GM18907 (cell line): ENCODE data around the gene UBAP1.
"Not testable (repeated sequence)": the region's sequence is repeated elsewhere in the genome, so short reads cannot be mapped to it uniquely, and the experiment has no call there.

Experiments
- ATAC-seq: cut with Tn5 transposase; IDR thresholded peaks from one replicate; pipeline ENCODE4 v1.9.1; 2021; ENCODE audit warnings: mild to moderate bottlenecking, moderate library complexity; ENCODE audit not compliant: unreplicated experiment

The UBAP1 gene

DNA sequence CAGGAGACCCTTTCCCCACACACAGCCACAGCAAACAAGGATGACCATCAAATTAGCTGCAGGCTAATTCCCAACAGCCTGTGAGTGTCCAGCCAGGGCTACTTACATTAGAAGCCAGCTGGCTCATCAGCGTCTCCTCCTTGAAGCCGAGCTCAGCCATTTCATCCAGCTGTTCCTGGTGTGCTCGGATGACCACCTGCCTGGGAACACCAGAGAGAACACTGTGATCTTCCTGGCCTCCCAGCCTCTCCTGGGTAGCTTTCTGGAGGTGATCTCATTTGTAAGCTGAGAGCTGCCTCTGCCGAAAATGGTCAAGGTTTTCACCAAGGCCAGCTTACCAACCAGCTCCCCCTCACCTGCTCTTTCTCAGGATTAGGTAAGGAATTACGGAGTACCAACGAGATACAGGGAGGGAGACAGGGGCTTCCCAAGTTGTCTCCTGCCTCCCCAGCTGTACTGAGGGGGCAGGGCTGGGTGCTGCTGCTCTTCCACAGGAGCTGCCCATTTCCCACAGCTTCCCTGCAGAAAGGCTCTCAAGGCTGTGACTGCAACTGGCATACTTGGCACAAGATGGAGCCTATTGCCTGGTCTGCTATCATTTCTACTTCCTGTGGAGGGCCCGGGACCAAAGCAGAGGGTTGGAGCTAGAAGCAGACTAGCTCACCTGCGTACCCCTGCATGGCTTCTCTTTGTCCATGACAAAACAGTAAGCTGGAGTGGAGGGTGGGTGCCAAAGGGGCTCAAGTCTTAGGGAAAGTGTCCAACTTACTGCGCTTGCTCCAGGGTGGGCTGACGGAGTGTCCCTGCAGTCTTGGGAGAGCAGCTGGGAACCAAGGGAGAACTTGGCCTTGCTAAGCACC lies 76.4 kb downstream of the UBAP1 start:
- ATAC-seq, result no peak

DNA sequence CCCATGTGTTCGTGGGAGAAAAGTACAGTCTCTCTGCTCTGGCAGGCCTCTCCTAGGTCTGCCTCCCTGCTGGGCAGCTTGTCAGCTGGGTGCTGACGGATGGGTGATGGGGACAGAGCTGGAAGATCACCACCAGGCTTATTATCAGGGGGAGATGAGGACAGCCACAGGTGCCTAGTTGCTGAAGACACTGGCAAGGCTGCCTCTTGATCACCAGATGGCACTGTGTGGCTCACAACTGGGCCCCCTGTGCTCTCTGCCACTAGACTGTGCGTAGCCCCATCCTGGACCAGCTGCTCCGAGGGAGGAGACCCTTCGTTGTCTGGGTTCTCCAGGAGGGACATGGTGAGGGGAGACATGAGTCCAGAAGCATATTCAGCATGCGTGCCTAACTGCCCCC lies 77.3 kb downstream of the UBAP1 start:
- ATAC-seq, result no peak

DNA sequence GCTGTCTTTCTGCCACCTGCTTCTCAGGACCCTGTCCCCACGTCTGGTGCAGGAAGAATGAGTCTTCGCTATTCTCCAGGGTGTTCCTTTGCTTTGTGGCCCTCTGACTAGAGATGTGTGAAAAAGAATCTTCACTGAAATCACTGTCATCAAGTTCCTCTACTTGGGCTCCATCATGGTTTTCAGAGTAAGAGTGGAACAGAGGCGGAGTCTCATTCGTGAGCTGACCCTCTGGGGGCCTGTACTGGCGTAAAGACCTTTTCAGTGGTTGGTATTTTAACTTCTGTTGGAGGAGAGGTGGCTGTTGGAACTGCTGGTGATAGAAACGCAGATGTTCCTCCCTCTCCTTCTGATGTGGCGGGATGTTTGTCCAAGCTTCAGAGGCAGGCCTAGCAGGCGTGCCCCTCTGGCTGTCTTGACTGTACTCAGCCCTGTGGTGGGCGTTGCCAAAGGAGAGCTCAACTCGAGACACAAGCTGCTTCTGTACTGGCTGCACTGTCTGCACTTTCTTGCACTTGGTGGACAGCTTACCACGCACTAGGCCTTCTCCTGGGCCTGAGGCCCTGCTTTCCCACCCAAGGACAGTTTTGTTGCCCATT lies 78.2 kb downstream of the UBAP1 start:
- ATAC-seq, result no peak

DNA sequence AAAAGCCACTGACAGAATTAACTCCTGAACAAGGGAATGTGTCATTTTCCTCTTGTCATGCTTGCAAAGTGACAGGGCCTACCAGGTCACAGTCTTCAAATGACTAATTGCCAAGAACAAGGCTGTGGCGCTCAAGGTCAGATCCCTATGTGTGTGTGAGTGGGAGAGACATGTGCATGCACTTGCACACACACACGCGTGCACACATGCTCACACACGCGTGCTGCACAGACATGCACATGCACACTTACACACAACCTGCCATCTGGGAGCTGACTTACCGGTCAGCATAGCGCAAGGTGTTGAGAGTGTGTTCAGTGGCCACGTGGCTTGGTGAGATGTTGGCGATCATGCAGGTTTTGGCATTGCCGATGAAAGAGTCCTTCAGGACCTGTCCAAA lies 80.5 kb downstream of the UBAP1 start:
- ATAC-seq, result no peak

DNA sequence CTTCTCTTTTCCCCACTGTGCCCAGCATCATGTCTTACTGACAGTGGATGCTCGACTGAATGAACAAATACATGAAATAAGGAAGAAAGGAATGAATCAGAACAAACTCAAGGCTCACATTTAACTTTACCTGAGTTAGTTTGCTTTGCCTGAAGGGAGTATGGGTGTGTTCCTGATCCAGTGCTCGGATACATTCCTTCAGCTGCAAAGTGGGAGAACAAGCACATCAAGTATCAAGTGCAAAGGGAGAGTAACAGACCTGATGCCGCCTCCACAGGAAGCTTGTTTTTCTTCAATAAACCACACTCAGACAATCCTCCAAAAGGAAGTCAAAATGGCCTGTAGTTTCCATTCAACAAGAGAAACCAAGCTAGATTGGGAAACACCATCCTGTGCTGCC lies 84.1 kb downstream of the UBAP1 start:
- ATAC-seq, result no peak

DNA sequence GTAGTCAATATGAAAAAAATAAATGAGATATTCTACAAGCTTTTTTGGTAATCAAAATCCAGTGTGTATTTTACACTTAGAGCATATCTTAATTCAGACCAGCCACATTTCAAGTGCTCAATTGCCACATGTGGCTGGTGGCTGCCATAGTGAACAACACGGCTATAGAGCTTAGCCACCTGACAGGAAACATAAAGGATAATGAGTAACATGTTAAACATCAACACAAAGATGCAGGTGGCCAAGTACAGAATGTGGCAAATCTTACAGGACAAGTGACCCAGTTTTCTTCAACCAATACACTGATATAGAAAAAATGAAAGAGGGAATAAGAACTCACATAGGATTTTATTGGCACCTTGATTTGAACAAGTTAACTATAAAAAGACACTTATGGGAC lies 88.8 kb downstream of the UBAP1 start:
- no peak for ATAC-seq

DNA sequence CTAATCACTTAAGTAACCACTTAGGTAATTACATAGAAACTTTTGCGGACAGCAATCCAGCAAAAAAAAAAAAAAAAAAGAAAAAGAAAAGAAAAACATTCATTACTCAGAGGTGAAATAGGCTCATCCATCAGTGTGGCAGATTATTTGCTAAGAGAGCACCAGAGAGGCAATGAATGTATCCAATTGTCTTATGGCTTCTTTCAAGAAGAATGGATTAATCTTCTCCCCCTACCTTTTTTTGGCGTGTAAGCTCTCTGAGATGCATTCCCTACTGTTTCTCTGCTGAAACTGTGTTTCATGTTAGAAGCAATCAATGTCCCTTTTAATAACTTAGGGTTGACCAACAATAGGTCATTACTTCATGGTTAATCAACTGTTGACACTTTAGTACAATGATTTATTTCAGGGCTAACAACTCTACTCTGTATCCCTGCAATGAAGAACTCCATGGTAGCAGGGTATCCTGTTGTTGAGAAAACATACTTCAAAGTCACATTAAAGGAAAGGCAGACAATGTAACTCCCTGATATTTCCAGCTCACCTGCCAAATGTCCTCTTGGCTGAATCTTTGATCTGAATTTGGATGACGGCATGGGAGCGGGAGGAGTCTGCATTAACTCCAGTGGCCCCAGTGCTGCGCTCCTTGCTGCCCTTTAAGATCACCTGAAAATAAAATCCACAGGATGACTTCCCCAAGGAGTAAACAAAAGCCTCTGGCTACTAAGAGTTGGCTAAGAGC lies 92.6 kb downstream of the UBAP1 start:
- no peak for ATAC-seq

DNA sequence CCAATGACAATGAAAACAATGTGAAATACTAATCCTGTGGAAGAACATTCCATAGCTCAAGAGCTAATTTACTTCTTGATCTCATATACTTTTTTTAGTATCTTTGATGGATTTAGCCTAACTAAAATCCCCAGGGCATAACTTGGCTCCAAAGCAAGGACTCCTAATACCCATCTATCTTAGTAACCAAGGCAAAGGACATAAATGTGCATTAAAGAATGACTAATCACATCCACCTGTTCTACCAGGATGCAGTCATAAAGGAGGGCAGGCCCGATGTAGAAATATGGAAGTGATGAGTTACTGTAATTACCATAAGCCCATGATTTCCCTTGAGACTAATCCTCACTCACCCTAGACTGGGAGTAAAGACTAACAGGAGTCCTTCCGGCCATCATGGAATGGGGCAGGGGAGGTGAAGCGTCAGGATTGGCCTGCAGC lies 93.3 kb downstream of the UBAP1 start:
- no peak for ATAC-seq

DNA sequence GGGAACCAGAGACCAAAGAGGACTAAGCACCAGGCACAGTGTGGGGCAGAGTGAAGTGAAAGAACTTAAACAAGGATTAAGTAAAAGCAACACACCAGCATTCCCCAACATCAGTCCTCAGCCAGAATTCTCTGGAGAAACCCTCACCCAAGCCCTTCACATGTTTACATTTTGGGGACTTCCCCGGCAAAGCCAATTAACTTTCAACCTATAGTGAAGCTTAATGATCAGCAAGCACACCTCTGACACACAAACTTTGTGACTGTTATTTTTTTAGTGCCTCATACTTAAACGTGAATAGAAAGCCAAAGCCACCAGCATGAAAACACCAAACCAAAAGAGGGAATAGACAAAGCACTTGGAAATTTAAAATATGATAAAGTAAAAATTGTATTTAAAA lies 94.7 kb downstream of the UBAP1 start:
- not testable (repeated sequence) for ATAC-seq

DNA sequence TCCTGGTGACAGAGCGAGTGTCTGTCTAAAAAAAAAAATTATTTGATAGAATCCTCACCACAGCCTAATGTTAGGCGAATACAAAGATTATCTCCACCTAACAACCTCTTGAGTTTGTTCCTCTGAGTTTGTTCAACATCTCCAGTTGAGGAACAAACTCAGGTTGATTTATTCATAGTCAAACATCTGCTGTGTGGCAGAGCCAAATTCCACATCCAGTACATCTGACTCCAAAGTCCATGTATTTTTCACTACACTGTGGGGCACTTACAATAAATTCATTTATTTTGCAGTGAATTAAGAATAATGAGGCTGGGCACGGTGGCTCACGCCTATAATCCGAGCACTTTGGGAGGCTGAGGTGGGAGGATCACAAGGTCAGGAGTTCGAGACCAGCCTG lies 97.0 kb downstream of the UBAP1 start:
- ATAC-seq, result no peak

DNA sequence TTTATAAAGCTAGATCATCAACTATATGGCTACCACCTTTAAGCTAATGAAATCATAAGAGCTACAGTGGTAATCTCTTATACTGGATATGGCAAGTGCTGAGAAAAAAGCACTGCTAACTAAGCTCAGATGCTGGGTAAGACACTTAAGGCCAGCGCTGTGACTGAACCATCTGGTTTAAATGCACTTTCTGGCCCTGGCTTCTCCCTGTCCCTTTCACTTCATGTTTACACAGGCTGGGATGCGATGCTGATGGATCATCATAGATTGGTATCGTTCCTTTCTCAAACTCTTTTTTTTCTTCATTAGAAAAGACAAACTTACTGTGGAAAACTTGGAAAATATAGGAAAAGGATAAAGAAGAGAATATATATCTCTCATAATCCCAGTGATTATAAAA lies 97.9 kb downstream of the UBAP1 start:
- ATAC-seq, result no peak

DNA sequence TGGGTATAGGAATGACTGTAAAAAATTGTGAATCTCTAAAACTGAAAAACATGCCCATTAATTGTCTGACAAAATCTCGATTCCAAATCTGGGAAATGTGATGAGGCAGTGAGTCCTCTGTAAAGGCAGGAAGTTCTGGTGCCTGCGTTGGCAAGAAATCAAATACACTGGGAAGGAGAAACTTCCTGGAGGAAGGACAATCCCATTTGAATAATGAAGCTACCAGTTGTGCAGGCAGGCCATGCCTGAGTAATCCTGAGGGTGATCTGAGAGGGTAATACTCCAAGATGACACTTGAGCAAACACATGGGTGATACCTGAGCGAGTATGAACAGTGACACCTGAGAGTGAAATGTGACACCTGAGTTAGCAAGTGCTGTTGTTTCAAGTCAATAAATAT lies 100.6 kb downstream of the UBAP1 start:
- ATAC-seq, result no peak

DNA sequence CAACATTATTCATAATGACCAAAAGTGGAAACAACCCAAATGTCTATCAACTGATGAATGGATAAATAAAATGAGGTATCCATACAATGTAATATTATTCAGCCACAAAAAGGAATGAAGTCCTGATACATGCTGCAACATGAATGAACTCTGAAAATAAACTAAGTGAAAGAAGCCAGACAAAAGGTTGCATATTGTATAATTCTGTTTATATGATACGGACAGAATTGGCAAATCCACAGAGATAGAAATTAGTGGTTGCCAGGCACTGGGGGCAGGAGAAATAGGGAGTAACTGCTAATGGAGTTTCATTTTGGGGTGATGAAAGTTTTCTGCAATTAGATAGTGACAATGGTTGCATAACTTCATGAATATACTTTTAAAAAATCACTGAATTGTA lies 103.3 kb downstream of the UBAP1 start:
- no peak for ATAC-seq

DNA sequence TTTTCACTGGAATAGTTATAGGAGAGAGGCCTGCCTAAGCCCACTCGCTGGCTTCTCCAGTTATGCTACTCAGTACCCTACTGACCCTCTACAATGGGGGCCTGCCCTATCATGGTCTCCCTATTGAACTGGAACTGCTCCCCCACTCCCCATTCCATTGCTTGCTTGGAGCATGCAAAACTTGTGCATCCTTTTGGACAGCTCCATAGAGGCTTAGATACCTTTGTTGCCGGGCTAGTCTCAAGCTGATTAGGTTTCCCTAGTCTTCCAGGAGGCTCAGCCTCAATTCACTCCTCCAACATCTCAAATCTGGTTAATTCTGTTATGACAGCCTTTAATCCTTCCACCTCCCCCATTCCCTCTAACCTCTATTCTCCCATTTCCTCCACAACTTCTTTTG lies 110.3 kb downstream of the UBAP1 start:
- no peak for ATAC-seq

DNA sequence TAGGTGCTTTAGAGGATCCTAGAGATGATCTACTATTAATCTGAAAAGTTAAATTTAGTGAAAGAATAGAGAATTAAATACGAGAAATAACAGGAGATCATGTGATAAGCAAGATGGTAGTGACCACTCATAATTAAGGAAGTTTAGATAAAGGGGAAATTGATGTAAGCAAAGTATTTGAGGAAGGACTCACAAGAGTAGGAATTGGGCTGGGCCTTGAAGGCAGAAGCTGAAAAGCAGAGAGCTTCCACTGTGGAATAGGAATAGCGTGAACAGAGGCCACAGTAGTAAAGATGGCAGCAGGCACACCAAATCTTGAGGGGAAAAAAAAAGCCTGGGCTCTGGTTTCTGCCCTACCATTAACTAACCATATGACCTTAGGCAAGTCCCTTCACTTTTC lies 112.2 kb downstream of the UBAP1 start:
- no peak for ATAC-seq

DNA sequence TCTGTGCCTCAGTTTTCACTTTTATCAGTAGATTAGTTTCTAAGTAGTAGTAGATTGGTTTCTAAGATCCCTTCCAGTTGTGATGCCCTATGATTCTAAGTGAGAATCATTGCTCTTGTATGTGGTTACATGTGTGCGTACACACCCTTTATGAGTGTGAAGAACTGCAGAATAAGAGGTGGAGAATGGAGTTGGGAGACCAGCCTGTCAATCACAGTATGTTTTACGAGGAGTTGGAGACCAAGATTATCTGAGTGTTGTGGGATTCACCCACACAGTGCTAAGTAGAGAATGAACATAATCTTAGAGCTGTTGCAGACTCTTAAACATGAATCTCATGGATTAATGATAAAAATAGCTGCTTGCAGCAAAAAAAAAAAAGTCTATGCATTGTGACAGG lies 112.6 kb downstream of the UBAP1 start:
- ATAC-seq, result no peak

DNA sequence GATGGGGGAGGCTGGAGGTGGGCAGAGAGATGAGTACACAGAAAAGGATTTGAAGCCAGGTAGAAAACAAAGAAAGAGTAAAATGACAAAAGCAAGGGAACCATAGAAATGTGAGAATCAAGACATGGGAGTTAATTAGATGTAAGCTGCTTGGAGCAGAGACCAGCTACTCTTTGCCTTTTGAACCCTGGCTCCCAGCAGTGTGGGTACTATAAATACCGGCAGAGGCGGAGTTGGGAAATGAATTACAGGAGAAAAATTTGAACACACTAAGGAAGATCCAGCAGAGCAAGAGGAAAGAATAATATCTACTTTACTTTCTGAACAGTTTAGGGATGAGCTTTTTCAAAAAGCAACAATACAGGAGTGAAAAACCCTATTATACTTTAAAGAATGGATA lies 113.7 kb downstream of the UBAP1 start:
- no peak for ATAC-seq

DNA sequence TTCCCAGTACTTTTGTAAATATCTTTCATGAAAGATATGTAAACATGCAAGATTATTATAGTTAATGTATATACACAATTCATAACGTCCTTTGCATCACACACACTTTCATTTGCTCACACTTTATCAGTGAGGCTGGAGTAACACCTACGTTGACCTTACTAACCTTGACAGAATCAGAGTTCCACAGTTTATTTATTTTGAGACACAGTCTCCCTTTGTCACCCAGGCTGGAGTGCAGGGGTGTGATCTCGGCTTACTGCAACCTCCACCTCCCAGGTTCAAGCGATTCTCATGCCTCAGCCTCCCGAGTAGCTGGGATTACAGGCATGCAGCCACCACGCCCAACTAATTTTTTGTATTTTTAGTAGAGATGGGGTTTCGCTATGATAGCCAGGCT lies 122.2 kb downstream of the UBAP1 start:
- not testable (repeated sequence) for ATAC-seq
